ENCODE data around the gene HSPD1.

Gene HSPD1

DNA sequence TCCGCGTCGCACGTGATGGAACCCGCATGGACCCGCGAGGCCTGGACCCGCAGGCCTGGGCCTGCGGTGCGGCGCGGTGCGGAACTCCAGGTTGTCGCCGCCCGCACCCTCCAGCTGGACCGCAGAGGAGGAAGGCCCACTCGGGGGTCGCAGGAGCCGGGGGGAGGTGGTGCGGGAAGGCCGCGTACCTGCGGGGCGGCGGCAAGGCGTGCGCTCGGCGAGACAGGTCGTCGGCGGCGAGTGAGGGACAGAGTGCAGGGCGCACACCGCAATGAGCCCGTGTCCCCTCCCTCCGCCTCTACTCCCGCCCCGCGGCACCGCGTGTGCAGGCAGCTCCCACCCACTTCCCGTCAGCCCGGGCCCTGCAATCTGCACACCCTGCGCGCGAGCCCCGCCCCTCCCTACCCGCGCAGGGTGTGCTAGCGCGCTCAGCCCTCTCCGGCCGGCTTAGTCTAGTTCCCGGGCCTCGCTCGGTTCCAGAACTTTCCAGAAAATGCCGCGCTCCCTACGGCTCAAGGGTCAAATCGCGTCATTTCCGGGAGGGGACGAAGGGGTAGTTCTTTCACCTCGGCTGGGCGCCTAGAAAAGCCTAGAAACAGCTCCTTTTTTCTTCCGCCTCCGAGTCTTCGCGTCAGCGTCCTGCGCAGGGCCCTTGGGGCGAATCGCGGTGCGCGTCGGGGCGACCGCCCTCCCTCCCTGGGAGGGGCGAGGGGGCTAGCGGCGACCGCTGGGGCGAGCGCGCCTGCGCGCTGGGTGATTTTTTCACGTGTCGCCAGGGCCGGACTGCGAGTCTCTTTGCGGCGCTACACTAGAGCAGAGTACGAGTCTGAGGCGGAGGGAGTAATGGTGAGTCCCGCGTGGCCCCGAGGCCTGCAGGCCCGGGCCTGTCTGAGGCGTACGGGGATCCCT, at the start of gene HSPD1, which contains the start of gene HSPE1:
TSS of gene HSPD1 (minus strand) at position 247 of the 909 bp plus-strand sequence. CDS start 992 bp downstream, outside the sequence.
TSS of gene HSPE1 (plus strand) at position 786 of the 909 bp plus-strand sequence. CDS start at position 844, 58 bp downstream.
- peak; percentile 99 for DNase-seq (ENCODE audit: low spot score)

- no peak for DNase-seq (ENCODE audit: low spot score)
Observed at GRCh38 chr2:197548582-197548981, 48.9 kb upstream of the HSPD1 start.

DNA sequence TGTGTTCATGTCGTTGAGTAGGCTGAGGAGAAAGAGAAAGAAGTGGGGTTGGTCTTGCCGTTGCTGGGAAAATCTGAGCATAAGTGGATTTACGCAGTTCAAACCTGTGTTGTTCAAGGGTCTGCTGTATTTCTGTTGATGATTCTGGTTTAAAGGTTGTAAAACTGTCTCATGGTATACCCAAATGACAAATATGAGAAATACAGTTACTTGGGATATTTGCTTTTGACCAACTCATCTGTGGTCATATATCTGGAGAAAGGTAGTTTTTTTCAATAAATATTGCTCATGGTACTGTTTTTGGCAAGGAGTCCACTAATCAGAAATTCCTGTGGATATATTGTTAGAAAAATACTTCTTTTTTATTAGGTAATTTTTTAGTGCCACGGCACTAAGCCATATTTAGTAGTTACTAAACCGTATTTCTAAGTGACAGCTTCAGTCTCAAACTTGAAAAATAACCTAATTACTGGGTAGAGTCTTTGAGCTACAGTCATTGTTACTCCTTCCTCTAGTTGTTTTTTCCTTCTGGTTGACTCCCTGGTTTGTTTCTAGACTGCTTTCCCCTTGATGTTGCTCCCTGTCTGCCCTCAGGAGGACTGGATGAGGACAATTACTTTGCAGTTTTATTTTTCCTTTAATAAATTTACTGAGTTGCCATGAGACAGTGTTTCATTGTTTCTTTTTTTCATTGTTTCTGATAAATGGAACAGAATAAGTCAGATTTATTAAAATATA, 47.7 kb upstream of the HSPD1 start:
- DNase-seq (ENCODE audit: low spot score): no peak

GRCh38 chr2:197543206-197543605, 43.6 kb upstream of the HSPD1 start:
- DNase-seq (ENCODE audit: low spot score): no peak

- DNase-seq (ENCODE audit: low spot score): no peak
Observed at GRCh38 chr2:197539734-197540133, 40.1 kb upstream of the HSPD1 start.

GRCh38 chr2:197538412-197538811, 38.8 kb upstream of the HSPD1 start:
- no peak for DNase-seq (ENCODE audit: low spot score)

DNA sequence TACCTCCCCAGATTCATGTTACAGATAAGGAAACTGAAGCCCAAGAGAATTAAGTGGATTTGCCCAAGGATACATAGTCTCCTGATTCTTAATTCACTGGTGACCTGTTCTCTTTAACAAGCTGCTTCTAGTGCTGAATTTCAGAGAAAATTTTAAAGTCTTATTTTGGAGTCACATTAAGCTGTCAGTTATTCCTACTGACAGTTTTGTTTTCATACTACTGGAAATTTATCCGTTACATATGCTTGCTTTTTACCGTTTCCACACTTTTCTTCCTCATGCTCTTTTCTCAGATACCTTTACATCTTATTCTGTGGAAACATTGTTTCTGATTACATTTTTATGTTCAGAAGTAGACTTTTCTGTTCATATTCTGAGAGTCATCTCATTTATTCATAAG, 17.5 kb upstream of the HSPD1 start:
- DNase-seq (ENCODE audit: low spot score): no peak

GRCh38 chr2:197516393-197516761, 16.7 kb upstream of the HSPD1 start:
- no peak for DNase-seq (ENCODE audit: low spot score)

GRCh38 chr2:197515739-197516392, 16.2 kb upstream of the HSPD1 start, which contains the start of gene MOB4:
TSS of gene MOB4 (plus strand) at chr2:197516066. CDS start at chr2:197516087, 21 bp downstream.
- peak; percentile 95 for DNase-seq (ENCODE audit: low spot score)

- DNase-seq (ENCODE audit: low spot score): peak; percentile 68
Observed at GRCh38 chr2:197515315-197515738, 15.7 kb upstream of the HSPD1 start.

DNA sequence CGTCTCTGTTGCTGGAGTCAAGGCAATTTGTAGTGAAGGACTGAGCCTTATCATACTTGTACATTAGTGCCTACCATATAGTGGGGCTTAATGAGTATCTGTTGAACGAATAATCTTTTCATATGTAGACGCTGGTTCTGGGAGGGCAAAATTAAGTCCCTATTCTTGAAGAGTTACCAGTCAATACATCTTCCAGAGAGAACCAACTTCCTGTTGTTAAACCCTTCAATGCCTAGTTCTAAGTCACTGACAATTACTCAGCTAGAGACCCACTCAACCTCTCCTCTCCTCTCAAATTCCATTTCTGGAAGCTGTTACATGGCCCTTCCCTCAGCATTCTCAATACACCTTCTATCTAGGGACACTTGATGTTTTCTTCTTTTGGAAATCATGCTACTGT, 15.1 kb upstream of the HSPD1 start:
- DNase-seq (ENCODE audit: low spot score): no peak

DNA sequence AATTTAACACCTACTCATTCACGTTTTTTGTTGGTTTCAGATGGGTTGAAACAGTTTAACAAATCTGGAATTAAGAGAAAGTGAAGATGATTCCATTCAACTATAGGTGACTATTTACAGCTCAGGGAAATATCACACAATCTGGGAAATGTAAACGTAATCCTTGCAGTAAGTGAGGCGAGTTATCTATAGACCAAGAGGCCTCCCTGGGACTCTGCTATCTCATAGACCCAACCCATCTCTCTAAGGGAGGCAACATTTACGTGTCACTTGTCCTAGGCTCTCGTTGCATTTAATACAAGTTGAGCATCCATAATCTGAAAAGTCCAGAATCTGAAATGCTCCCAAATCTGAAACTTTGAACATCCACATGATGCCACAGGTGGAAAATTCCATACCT, 14.3 kb upstream of the HSPD1 start:
- no peak for DNase-seq (ENCODE audit: low spot score)

DNA sequence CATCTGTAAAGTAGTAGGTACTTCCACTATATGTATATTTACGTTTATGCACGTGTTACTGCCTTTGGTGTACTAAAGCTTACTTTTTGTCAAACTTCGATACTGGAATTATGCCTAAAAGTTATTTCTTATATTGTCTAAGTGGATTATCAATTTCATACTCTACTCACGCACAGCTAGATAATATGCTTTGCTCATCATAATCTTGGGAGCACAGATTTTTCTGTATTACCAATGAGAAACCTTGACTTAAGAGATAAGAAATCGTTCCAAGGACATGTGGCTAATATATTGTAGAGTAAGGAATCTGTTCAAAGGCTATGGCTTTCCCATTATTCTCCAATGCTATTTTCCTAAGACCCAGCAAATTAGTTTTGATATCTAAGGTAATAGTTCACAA, 7.0 kb upstream of the HSPD1 start:
- no peak for DNase-seq (ENCODE audit: low spot score)

DNA sequence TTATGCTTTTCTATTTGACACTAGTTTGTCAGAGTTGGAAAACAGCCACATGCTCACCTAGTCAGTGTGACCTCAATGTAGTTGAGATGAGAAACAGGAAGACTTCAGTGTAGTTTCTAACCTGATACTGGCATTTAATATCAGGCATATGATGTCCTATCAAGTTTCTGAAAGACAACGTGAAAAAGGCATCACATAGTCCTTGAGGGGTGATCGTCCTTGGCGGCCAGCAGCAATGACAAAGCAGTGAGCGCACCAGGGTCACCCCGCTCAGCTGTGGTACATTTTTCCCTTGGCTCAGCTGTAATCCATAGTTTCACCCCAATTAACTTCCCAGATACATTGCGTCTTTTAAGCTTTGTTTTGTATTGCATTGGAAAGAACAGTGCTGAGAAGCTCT, 4.9 kb upstream of the HSPD1 start:
- no peak for DNase-seq (ENCODE audit: low spot score)

DNA sequence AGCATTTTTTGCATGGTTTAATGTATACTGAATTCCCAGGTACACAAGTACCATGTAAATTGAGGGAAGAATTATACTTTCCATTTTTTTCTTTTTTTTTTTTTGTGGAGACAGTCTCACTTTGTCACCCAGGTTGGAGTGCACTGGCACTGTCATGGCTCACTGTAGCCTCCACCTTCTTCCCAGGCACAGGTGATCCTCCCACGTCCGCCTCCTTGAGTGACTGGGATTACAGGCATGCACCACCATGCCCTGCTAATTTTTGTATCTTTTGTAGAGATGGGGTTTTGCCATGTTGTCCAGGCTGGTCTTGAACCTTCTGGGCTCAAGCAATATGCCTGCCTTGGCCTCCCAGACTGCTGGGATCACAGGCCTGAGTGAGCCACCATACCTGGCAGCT, 4.4 kb upstream of the HSPD1 start:
- DNase-seq (ENCODE audit: low spot score): no peak

- DNase-seq (ENCODE audit: low spot score): no peak
Observed at GRCh38 chr2:197502685-197503084, 3.0 kb upstream of the HSPD1 start.

- DNase-seq (ENCODE audit: low spot score): no peak
Observed at GRCh38 chr2:197502201-197502600, 2.6 kb upstream of the HSPD1 start.

GRCh38 chr2:197500503-197501131, 977 bp upstream of the HSPD1 start:
- DNase-seq (ENCODE audit: low spot score): no peak

DNA sequence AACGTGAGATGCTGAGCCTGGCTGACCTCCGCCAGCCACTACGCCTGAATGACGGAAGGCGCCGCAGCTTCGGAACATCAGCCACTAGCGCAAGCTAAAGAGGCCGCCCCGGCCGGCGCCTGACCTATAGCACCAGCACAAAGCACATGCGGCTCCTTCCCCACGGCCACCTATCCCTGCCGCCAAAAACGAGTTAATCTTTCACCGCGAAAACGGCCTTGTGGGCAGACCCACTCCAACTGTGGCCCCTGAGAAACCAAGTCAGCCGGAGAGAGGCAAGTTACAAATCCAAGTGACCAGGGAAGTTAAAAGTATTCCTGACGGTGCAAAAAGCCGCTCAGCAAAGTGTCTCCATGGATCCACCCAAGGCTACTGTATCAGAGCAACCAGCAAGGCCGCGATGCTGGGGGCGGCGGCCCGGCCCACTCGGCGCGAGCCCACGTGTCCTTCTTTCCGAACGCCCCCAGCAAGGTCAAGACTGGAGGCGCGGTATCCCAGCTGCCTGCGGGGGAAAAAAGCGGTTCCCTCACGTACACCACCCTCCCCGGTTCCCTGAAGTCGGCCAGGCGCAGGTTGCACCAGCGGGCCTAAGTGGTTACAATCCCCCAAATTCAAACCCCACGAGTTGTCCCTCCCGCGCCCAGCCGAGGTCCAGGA, 575 bp downstream of the HSPD1 start:
- peak; percentile 51 for DNase-seq (ENCODE audit: low spot score)

DNA sequence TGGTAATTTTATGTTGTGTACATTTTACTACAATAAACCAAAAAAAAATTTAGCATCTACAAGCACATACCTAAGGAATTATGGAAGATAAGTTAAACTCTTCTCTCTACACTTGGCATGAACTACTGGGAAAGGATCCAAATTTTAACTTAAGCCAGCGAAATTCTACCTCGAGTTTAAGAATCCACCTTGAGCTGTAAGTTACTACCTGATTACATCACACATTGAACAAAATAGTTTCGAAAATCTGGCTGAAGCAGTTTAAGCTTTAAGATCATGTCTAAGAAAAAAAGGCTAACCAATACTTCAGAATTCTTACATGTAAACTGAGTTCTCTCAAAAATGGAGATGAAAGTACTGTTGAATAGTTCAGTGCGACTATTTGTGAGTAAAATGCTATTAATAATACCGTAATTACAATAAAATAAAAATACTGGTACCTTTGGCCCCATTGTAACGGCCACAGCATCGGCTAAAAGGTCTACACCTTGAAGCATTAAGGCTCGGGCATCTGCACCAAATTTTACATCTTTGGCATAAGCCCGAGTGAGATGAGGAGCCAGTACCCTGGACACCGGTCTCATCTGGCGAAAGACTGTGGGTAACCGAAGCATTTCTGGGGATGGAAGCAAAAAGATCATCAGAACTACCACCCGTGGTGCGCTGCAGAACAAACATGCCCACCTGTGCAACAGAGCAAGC, 1.3 kb downstream of the HSPD1 start:
- no peak for DNase-seq (ENCODE audit: low spot score)

DNA sequence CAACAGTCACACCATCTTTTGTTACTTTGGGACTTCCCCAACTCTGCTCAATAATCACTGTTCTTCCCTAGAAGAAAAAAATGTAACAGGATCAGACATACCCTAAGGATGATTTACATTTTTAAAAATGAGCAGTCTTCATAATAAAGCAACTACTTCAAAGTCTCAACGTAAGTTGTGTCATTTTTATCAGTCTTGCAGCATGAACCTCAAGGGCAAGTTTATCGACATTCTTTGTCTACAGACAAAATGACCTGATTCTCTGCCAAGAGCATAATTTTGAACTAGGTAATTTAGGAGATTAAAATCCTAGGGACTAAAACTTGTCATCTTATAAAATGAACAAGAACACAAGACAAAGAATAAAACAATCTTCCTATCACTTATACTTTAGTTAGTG, 2.3 kb downstream of the HSPD1 start:
- no peak for DNase-seq (ENCODE audit: low spot score)

Measured in globus pallidus (tissue), 1 donor.